Upper lobe of left lung (tissue), 6 donors: ENCODE measurements around the gene MLIP. TPM values are rescaled to one million over a fixed set of nuclear protein-coding genes. Genes with fewer than 3 reads are reported as not detected.

Source experiments
- ATAC-seq, 2 donors: fragments of 200-7000 bp; cut with Tn5 transposase; one replicate each; pipeline ENCODE4 v1.9.1; 2022; ENCODE audit warnings: mild to moderate bottlenecking in 2 of 2, moderate library complexity in 2 of 2; ENCODE audit not compliant: low FRiP score in 2 of 2
- DNase-seq, 2 donors: peaks; one replicate each; pipeline ENCODE4 v3.0.0-alpha.2; 2019 to 2020
- H3K27ac ChIP-seq, 4 donors: fragments of 200-600 bp; sonication (generic); one replicate each; pipeline ENCODE4 v1.5.1; 2016 to 2019
- H3K27me3 ChIP-seq, 4 donors: fragments of 200-600 bp; sonication (generic); one replicate each; pipeline ENCODE4 v1.5.1; 2017 to 2019
- H3K36me3 ChIP-seq, 4 donors: fragments of 200-600 bp; sonication (generic); one replicate each; pipeline ENCODE4 v1.5.1; 2016 to 2019
- H3K4me1 ChIP-seq, 4 donors: fragments of 200-600 bp; sonication (generic); one replicate each; pipeline ENCODE4 v1.5.1; 2018 to 2019
- H3K4me3 ChIP-seq, 4 donors: fragments of 200-600 bp; sonication (generic); one replicate each; pipeline ENCODE4 v1.5.1; 2017 to 2019; ENCODE audit warnings: mild to moderate bottlenecking in 2 of 4, moderate library complexity in 1 of 4
- H3K9me3 ChIP-seq, 4 donors: fragments of 200-600 bp; sonication (generic); one replicate each; pipeline ENCODE4 v1.5.1; 2018 to 2019
- EP300 ChIP-seq, 4 donors: sonication (generic); formaldehyde crosslinking; IDR thresholded peaks; one replicate each; pipeline ENCODE4 v1.5.1; 2017; ENCODE audit warnings: antibody characterized with exemption in 4 of 4, control low read depth in 2 of 4
- POLR2A ChIP-seq, 4 donors: fragments of 450-650 bp; IDR thresholded peaks; one replicate each; pipeline ENCODE4 v1.5.1; 2016 to 2017; ENCODE audit warnings: antibody characterized with exemption in 4 of 4, mild to moderate bottlenecking in 2 of 4
- POLR2AphosphoS5 ChIP-seq, 2 donors: sonication (generic); formaldehyde crosslinking; IDR thresholded peaks; one replicate each; pipeline ENCODE4 v1.5.1; 2017; ENCODE audit warnings: antibody characterized with exemption in 2 of 2
- WGBS, 2 donors: methylation state at CpG; one replicate each; pipeline ENCODE4 v1.1.5; 2017 to 2018; 5-methylcytosine and 5-hydroxymethylcytosine counted together
- total RNA-seq, 6 donors: library from RNA; depleted of rRNA in 4 of 6; stranded (reverse); fragments of >200 nt in 4 of 6; gene quantifications; one replicate each; pipeline versions ENCODE4 v1.1.0 to v1.2.1, GENCODE V29; 2016 to 2021
- TF ChIP-seq, protein P1 (sequence below), 6 experiments: fragments of 450-650 bp in 4 of 6; fragments of 200-600 bp in 2 of 6; sonication (generic) in 2 of 6; IDR thresholded peaks; one replicate each; pipeline ENCODE4 v1.5.1; 2016 to 2019; ENCODE audit warnings: antibody characterized with exemption in 6 of 6
- donor health status: DM: no; HTN: no; CAD: no; lungs with moderate emphysema.
- donor health status: DM: no; HTN: yes; CAD: no; lungs with severe emphysema.

Gene MLIP
- total RNA-seq, 6 donors from 2014 or later = 0.47 to 1.3 (median 0.77) TPM; not detected in 2

DNA sequence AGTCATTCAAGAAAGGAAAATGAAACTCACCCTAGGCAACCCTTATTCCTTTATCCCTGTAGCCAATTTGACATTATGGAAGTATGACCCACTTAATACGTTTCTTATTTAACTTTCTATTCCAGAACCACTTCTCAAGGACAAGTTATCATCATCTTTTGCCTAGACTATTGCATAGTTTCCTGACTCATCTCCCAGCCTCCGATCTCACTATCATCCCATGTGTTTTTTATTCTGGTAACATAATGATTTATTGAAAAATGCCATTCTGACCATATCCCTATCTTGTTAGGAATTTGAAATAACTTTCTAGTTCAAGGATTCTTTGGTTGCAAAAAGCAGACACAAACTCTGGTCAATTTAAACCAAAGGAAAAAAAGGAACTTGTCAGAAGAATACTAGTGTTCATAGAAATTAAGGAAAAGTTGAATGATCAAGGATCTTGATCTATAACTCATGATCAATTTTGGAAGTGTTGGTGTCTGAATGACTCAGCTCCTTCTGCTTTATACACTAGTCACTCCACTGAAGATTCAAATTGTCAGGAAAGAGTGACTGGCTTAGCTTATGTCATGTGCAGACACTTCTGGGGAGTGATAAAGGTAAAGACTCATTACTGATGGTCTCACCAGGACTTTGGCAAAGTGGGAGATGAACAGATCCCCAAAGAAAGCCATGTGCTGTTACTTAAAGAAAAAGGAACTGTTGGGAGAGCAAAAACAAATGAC lies 188.5 kb downstream of the MLIP start:
- Histone ChIP-seq H3K36me3 (no peaks in the 10 kb centered on the region), H3K27ac (no peak overlapping the region), H3K27me3 (no peaks in the 10 kb centered on the region), H3K9me3 (no peaks in the 10 kb centered on the region), H3K4me1 (no peaks in the 10 kb centered on the region), H3K4me3 (no peak overlapping the region)
- TF ChIP-seq POLR2A (IDR thresholded peaks at IDR 0.05) = no peak
- TF ChIP-seq POLR2AphosphoS5 (IDR thresholded peaks at IDR 0.05) = no peak
- TF ChIP-seq, protein P1, sequence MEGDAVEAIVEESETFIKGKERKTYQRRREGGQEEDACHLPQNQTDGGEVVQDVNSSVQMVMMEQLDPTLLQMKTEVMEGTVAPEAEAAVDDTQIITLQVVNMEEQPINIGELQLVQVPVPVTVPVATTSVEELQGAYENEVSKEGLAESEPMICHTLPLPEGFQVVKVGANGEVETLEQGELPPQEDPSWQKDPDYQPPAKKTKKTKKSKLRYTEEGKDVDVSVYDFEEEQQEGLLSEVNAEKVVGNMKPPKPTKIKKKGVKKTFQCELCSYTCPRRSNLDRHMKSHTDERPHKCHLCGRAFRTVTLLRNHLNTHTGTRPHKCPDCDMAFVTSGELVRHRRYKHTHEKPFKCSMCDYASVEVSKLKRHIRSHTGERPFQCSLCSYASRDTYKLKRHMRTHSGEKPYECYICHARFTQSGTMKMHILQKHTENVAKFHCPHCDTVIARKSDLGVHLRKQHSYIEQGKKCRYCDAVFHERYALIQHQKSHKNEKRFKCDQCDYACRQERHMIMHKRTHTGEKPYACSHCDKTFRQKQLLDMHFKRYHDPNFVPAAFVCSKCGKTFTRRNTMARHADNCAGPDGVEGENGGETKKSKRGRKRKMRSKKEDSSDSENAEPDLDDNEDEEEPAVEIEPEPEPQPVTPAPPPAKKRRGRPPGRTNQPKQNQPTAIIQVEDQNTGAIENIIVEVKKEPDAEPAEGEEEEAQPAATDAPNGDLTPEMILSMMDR (IDR thresholded peaks at IDR 0.05) = no peak
- TF ChIP-seq EP300 (IDR thresholded peaks at IDR 0.05) = no peak
- 81 to 90% methylated on average over 2 of the region's 2 CpGs for WGBS, 2 donors
- DNase-seq = no peak
- ATAC-seq = no peak

DNA sequence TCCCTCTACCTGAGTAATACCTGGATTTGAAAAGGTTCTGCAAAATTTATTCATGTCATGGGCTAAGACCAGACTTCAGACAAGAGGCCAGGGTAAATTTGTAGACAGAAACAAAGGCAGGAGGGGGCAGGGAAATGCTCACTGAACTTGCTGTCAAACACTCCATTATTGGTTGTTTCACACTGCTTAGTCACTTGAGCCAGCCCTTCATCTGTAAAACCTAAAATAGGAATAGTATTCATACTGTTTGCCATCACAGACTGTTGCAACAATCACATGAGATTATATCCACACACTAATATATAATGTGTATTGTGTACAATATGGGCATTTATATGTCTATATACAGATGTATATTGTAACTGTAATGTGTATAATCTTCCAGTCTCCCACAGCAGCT lies 190.5 kb downstream of the MLIP start:
- no peaks in the 10 kb centered on the region for H3K4me1 ChIP-seq
- DNase-seq (no peak), ATAC-seq (no peak)
- H3K4me3 ChIP-seq = no peak overlapping the region
- H3K27me3 ChIP-seq = no peaks in the 10 kb centered on the region
- H3K27ac ChIP-seq = no peak overlapping the region
- H3K9me3 ChIP-seq = no peaks in the 10 kb centered on the region
- H3K36me3 ChIP-seq = no peaks in the 10 kb centered on the region
- TF ChIP-seq, protein P1 (IDR thresholded peaks at IDR 0.05) = no peak
- TF ChIP-seq POLR2A (IDR thresholded peaks at IDR 0.05) (no peak), POLR2AphosphoS5 (IDR thresholded peaks at IDR 0.05) (no peak), EP300 (IDR thresholded peaks at IDR 0.05) (no peak)

DNA sequence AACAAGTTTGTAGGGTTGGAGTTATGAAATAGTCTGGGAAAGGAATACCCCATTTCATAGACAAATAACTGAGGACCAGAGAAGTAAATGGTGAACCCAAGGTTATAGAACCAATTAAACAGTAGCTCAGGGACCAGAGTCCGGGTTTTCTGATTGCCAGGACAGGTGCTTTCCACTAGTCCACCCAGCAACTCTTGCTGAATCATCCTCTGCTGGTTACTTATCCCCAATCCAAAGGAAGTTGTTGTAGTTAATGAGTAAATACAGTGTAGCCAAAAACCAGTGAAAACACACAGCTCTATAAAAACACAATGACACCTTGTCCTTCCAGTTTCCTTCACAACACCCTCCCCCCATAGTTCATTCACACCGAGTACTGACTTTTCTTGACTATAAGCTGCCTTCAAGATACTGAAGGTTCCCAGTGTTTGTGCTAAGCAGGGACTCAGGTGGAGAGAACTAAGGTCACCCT lies 196.2 kb downstream of the MLIP start:
- Histone ChIP-seq H3K36me3 (no peaks in the 10 kb centered on the region), H3K27me3 (no peaks in the 10 kb centered on the region), H3K27ac (no peak overlapping the region), H3K4me3 (no peak overlapping the region), H3K4me1 (no peaks in the 10 kb centered on the region), H3K9me3 (no peaks in the 10 kb centered on the region)
- TF ChIP-seq POLR2A (IDR thresholded peaks at IDR 0.05) (no peak), EP300 (IDR thresholded peaks at IDR 0.05) (no peak), POLR2AphosphoS5 (IDR thresholded peaks at IDR 0.05) (no peak)
- TF ChIP-seq, protein P1 (IDR thresholded peaks at IDR 0.05) = no peak
- WGBS, 2 donors = 56 to 75% methylated on average over 2 of the region's 2 CpGs
- no peak for ATAC-seq
- DNase-seq = no peak

DNA sequence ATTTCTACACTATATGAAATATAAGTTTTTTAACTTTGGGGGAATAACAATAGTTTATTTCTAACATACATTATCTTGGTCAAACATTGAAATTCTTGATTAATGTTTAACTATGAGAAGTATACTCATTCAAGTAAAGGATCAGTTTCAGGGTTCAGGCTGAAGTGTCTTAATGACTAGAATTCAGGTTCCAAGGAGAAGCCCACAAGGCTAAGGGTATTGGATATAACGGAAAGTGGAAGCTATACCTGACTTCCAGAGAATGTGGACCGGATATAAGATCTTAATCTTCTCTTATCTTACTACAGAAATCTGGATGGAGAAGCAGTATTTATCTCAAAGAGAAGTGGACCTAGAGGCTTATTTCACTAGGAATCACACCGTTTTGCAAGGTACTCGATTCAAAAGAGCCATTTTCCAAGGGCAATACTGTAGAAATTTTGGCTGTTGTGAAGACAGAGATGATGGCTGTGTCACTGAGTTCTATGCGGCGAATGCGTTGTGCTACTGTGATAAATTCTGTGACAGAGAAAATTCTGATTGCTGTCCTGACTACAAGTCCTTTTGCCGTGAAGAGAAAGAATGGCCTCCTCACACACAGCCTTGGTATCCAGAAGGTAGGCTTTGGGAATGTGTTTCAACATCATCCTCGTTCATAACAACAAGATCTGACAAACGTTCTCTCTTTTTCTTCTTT lies 197.2 kb downstream of the MLIP start, which contains the start of gene TINAG:
Gene TINAG, plus strand, starts transcription at position 153 of the 697 bp plus-strand sequence. Its CDS starts 110 bp downstream, at position 263.
- TF ChIP-seq, protein P1 (IDR thresholded peaks at IDR 0.05) = no peak
- TF ChIP-seq POLR2AphosphoS5 (IDR thresholded peaks at IDR 0.05) (no peak), POLR2A (IDR thresholded peaks at IDR 0.05) (no peak), EP300 (IDR thresholded peaks at IDR 0.05) (no peak)
- ATAC-seq = no peak
- no peak within 1 kb of the TSS for H3K27ac ChIP-seq
- H3K27me3 ChIP-seq = no peaks in the 10 kb centered on the region
- no peak for DNase-seq
- H3K4me3 ChIP-seq = no peak within 1 kb of the TSS
- no peaks in the 10 kb centered on the region for H3K4me1 ChIP-seq
- no peaks in the 10 kb centered on the region for H3K9me3 ChIP-seq
- WGBS, 2 donors = 79 to 83% methylated on average over 10 of the region's 10 CpGs
- no peaks in the 10 kb centered on the region for H3K36me3 ChIP-seq
